HEK293 (cell line): Measurements from ENCODE around the gene DERL2.

Experiments
- PRDM10 ChIP-seq: fragments of 450-650 bp; formaldehyde crosslinking; IDR thresholded peaks from 2 replicates; pipeline ENCODE4 v1.5.1; 2016; ENCODE audit warnings: missing biosample characterization, missing genetic modification characterization
- SCRT1 ChIP-seq: fragments of 450-650 bp; formaldehyde crosslinking; IDR thresholded peaks from 2 replicates; pipeline ENCODE4 v1.5.1; 2016; ENCODE audit warnings: missing biosample characterization, missing genetic modification characterization, borderline replicate concordance
- ZNF16 ChIP-seq: fragments of 450-650 bp; formaldehyde crosslinking; IDR thresholded peaks from 2 replicates; pipeline ENCODE4 v1.5.1; 2016; ENCODE audit warnings: low read depth, missing biosample characterization, missing genetic modification characterization
- ZNF169 ChIP-seq: fragments of 450-650 bp; formaldehyde crosslinking; IDR thresholded peaks from 2 replicates; pipeline ENCODE4 v1.5.1; 2016; ENCODE audit warnings: missing biosample characterization, missing genetic modification characterization
- ZNF24 ChIP-seq: fragments of 450-650 bp; formaldehyde crosslinking; IDR thresholded peaks from 2 replicates; pipeline ENCODE4 v1.5.1; 2016; ENCODE audit warnings: missing biosample characterization, missing genetic modification characterization
- ZNF280C ChIP-seq: fragments of 450-650 bp; formaldehyde crosslinking; IDR thresholded peaks from 2 replicates; pipeline ENCODE4 v1.5.1; 2016; ENCODE audit warnings: missing biosample characterization, missing genetic modification characterization
- TF ChIP-seq, protein P1 (sequence below): fragments of 450-650 bp; formaldehyde crosslinking; IDR thresholded peaks from 2 replicates; pipeline ENCODE4 v1.5.1; 2016; ENCODE audit warnings: missing biosample characterization, missing genetic modification characterization

DNA sequence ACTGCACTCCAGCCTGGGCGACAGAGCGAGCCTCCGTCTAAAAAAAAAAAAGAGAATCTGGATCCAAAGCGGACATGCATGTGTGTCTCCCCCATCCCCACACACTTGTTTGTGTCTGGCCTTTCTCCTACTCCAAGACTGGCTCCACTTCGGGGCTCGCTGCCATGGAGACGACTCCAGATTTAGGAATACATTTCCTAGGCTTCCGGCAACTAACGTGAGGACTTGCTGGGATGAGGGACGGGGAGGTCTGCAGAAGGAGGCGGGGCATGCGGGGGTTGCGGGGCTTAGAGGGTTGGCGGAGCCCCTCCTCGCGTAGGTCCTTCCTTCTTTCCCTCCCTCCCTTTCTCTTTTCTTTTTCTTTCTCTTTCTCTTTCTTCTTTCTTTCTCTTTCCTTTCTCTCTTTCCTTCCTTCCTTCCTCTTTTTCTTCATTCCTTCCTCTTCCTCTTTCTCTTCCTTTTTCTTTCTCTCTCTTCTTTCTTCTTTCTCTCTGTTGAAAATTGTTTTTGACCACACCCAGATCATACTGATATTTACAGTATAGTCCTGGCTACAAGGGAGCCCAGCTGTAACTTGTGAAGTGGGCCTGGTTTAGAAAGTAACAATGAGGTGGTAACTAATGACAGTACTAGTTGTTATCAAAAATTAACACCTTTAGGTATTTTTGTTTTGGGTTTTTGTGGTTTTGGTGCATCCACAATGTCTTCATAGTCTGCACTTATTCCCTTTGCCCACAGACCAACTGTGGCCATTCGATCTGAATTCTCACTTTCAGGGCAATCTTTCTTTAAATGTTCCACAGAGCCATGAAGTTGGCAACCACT lies 25.6 kb upstream of the DERL2 start:
- TF ChIP-seq SCRT1 (tag by site-specific recombination), result no peak
- TF ChIP-seq ZNF24 (tag by site-specific recombination), result no peak
- no peak for TF ChIP-seq PRDM10
- TF ChIP-seq, protein P1, sequence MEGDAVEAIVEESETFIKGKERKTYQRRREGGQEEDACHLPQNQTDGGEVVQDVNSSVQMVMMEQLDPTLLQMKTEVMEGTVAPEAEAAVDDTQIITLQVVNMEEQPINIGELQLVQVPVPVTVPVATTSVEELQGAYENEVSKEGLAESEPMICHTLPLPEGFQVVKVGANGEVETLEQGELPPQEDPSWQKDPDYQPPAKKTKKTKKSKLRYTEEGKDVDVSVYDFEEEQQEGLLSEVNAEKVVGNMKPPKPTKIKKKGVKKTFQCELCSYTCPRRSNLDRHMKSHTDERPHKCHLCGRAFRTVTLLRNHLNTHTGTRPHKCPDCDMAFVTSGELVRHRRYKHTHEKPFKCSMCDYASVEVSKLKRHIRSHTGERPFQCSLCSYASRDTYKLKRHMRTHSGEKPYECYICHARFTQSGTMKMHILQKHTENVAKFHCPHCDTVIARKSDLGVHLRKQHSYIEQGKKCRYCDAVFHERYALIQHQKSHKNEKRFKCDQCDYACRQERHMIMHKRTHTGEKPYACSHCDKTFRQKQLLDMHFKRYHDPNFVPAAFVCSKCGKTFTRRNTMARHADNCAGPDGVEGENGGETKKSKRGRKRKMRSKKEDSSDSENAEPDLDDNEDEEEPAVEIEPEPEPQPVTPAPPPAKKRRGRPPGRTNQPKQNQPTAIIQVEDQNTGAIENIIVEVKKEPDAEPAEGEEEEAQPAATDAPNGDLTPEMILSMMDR (tag by site-specific recombination), result no peak
- TF ChIP-seq ZNF169 (tag by site-specific recombination), result no peak
- no peak for TF ChIP-seq ZNF16 (tag by site-specific recombination)
- TF ChIP-seq ZNF280C, result no peak
